Tibial nerve (tissue), 4 donors: ENCODE measurements around the gene FBXW5.

Experiments used
- EP300 ChIP-seq, 2 donors: sonication (generic); formaldehyde crosslinking; IDR thresholded peaks; one replicate each; pipeline ENCODE4 v1.6.1; 2017; ENCODE audit warnings: antibody characterized with exemption in 2 of 2, mild to moderate bottlenecking in 1 of 2
- POLR2A ChIP-seq, 2 donors: fragments of 450-650 bp; IDR thresholded peaks; one replicate each; pipeline ENCODE4 v1.6.1; 2017; ENCODE audit warnings: antibody characterized with exemption in 2 of 2, mild to moderate bottlenecking in 2 of 2, moderate library complexity in 2 of 2
- TF ChIP-seq, protein P1 (sequence below), 5 experiments: fragments of 200-600 bp in 3 of 5; fragments of 450-650 bp in 2 of 5; sonication (generic) in 3 of 5; IDR thresholded peaks; one replicate each; pipeline ENCODE4 v1.5.1; 2016 to 2019; ENCODE audit warnings: antibody characterized with exemption in 5 of 5, mild to moderate bottlenecking in 3 of 5, moderate library complexity in 2 of 5

- TF ChIP-seq, protein P1, sequence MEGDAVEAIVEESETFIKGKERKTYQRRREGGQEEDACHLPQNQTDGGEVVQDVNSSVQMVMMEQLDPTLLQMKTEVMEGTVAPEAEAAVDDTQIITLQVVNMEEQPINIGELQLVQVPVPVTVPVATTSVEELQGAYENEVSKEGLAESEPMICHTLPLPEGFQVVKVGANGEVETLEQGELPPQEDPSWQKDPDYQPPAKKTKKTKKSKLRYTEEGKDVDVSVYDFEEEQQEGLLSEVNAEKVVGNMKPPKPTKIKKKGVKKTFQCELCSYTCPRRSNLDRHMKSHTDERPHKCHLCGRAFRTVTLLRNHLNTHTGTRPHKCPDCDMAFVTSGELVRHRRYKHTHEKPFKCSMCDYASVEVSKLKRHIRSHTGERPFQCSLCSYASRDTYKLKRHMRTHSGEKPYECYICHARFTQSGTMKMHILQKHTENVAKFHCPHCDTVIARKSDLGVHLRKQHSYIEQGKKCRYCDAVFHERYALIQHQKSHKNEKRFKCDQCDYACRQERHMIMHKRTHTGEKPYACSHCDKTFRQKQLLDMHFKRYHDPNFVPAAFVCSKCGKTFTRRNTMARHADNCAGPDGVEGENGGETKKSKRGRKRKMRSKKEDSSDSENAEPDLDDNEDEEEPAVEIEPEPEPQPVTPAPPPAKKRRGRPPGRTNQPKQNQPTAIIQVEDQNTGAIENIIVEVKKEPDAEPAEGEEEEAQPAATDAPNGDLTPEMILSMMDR (IDR thresholded peaks at IDR 0.05): no peak
- TF ChIP-seq POLR2A (IDR thresholded peaks at IDR 0.05) (no peak), EP300 (IDR thresholded peaks at IDR 0.05) (no peak)
Measured at GRCh38 chr9:136906266-136906665, 38.3 kb downstream of the FBXW5 start.
